HepG2 (cell line): Measurements from ENCODE around the gene APBB3. TPM values are rescaled to one million over a fixed set of nuclear protein-coding genes. Genes with fewer than 3 reads are reported as not detected.

Source experiments
- CCDC6 ChIP-seq: sonication (generic); formaldehyde crosslinking; IDR thresholded peaks from 2 replicates; pipeline ENCODE4 v1.8.1; 2022; ENCODE audit warnings: mild to moderate bottlenecking, missing genetic modification reagents, moderate library complexity
- CREM ChIP-seq, 2 experiments: sonication (generic) in 1 of 2; formaldehyde crosslinking in 1 of 2; IDR thresholded peaks; 2 replicates each; pipeline versions ENCODE4 v1.4.0 to v1.6.1; 2016 to 2020; ENCODE audit warnings: antibody characterized with exemption in 1 of 2, mild to moderate bottlenecking in 1 of 2, missing genetic modification reagents in 1 of 2
- HCFC1 ChIP-seq: fragments of 150-350 bp; IDR thresholded peaks from 2 replicates; pipeline ENCODE4 v1.6.1; 2014; ENCODE audit warnings: low read depth, low read length
- HMG20A ChIP-seq: IDR thresholded peaks from 2 replicates; pipeline ENCODE4 v1.6.1; 2016; ENCODE audit warnings: borderline replicate concordance
- HNF1A ChIP-seq, 2 experiments: sonication (generic) in 1 of 2; formaldehyde crosslinking in 1 of 2; IDR thresholded peaks; 2 replicates each; pipeline versions ENCODE4 v1.4.0 to v1.6.1; 2016 to 2020; ENCODE audit warnings: borderline replicate concordance in 1 of 2, low read depth in 1 of 2, mild to moderate bottlenecking in 1 of 2, missing genetic modification reagents in 1 of 2
- KLF16 ChIP-seq, 2 experiments: sonication (generic) in 1 of 2; formaldehyde crosslinking in 1 of 2; IDR thresholded peaks; 2 replicates each; pipeline versions ENCODE4 v1.6.1 to v1.8.0; 2016 to 2023; ENCODE audit warnings: missing genetic modification reagents in 2 of 2, missing compliant biosample characterization in 1 of 2
- NCOR1 ChIP-seq: fragments of 200-600 bp; sonication (generic); IDR thresholded peaks from 2 replicates; pipeline ENCODE4 v1.7.0; 2017; ENCODE audit warnings: antibody characterized with exemption, low read length, borderline replicate concordance
- NFE2L2 ChIP-seq: fragments of 150-350 bp; IDR thresholded peaks from 2 replicates; pipeline ENCODE4 v1.6.1; 2014; ENCODE audit warnings: low read length
- SMC3 ChIP-seq: IDR thresholded peaks from 2 replicates; pipeline ENCODE4 v1.6.1; 2011; ENCODE audit warnings: low read length, improper control_type of control experiment
- SOX5 ChIP-seq: IDR thresholded peaks from 2 replicates; pipeline ENCODE4 v1.6.1; 2016; ENCODE audit warnings: borderline replicate concordance
- TCF7 ChIP-seq: sonication (generic); IDR thresholded peaks from 2 replicates; pipeline ENCODE4 v1.6.1; 2016; ENCODE audit warnings: antibody characterized with exemption, low read depth
- TMF1 ChIP-seq: sonication (generic); formaldehyde crosslinking; IDR thresholded peaks from 2 replicates; pipeline ENCODE4 v1.8.1; 2022; ENCODE audit warnings: low read depth, missing genetic modification reagents
- ZBTB20 ChIP-seq: sonication (generic); formaldehyde crosslinking; IDR thresholded peaks from 2 replicates; pipeline ENCODE4 v1.8.1; 2023; ENCODE audit warnings: missing genetic modification reagents, low read depth, mild to moderate bottlenecking, borderline replicate concordance
- ZFP1 ChIP-seq: IDR thresholded peaks from 2 replicates; pipeline ENCODE4 v1.6.1; 2016
- ZNF12 ChIP-seq: sonication (generic); formaldehyde crosslinking; IDR thresholded peaks from 2 replicates; pipeline ENCODE4 v1.5.0; 2020; ENCODE audit warnings: missing genetic modification reagents
- ZNF652 ChIP-seq: IDR thresholded peaks from 2 replicates; pipeline ENCODE4 v1.6.1; 2016; ENCODE audit warnings: low read depth, borderline replicate concordance
- ZNF773 ChIP-seq: sonication (generic); formaldehyde crosslinking; IDR thresholded peaks from 2 replicates; pipeline ENCODE4 v1.4.0; 2020; ENCODE audit warnings: missing genetic modification reagents, borderline replicate concordance
- polyA plus RNA-seq, 8 experiments: library from polyadenylated mRNA; depleted of rRNA in 3 of 8; stranded (reverse) in 7 of 8; unstranded in 1 of 8; fragments of >200 nt; fragmentation: Illumina TruSeq in 4 of 8; extraction: Trizol in 4 of 8; gene quantifications; 2 replicates each; pipeline versions ENCODE4 v1.2.1 to v1.2.3, GENCODE V29; 2011 to 2016; ENCODE audit warnings: low read depth in 4 of 8, missing spikeins in 1 of 8, mixed read lengths in 1 of 8; ENCODE audit not compliant: insufficient read depth in 1 of 8
- total RNA-seq, 5 experiments: library from RNA; depleted of rRNA; stranded (reverse); fragments of >200 nt; fragmentation: Illumina TruSeq; extraction: Trizol; gene quantifications; 2 replicates each; pipeline ENCODE4 v1.2.3, GENCODE V29; 2016; ENCODE audit warnings: low read depth in 1 of 5
- TF ChIP-seq, protein P1 (sequence below): sonication (generic); formaldehyde crosslinking; IDR thresholded peaks from 2 replicates; pipeline ENCODE4 v1.5.1; 2020; ENCODE audit warnings: mild to moderate bottlenecking, missing genetic modification reagents, moderate library complexity
- TF ChIP-seq, protein P2 (sequence below): sonication (generic); formaldehyde crosslinking; IDR thresholded peaks from 2 replicates; pipeline ENCODE4 v1.4.0; 2020; ENCODE audit warnings: missing genetic modification reagents

APBB3 gene
- total and polyA plus RNA-seq, 2 of the 13 experiments (the other 11 are each of a cell fraction or from before 2014, with no cell fraction given), result 0.38 to 0.78 TPM

DNA sequence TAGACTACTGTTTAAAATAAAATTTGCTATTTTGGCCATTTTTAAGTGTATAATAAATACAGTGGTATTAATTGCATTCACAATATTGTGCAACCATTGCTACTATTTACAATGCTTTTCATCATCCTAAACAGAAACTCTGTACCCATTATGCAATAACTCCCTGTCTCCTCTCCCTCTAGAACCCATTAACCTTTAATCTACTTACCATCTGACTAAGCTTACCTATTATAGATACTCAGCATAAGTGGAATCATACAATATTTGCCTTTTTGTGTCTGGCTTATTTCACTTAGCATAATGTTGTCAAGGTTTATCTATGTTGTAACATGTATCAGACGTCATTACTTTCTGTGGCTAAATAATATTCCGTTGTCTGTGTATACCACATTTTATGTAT, 42.6 kb upstream of the APBB3 start (continued):
- TF ChIP-seq ZNF12 (CRISPR knock-in tag) (peak; percentile 64; the same call in 1 of the 2 replicates), SOX5 (CRISPR knock-in tag) (peak; percentile 83), NFE2L2 (no peak), NCOR1 (peak; percentile 89), SMC3 (peak; percentile 25; the same call in 1 of the 2 replicates), HCFC1 (no peak), ZFP1 (CRISPR knock-in tag) (0 out of 2 replicates have a peak, but pooled peaks have one; percentile 27), CREM (IDR thresholded peaks at IDR 0.05) (peak; percentile 71; the same call in 1 of the 2 replicates), CREM (CRISPR knock-in tag; IDR thresholded peaks at IDR 0.05) (no peak), CCDC6 (CRISPR knock-in tag) (peak; percentile 62; the same call in 1 of the 2 replicates), ZNF652 (peak; percentile 79), ZNF773 (CRISPR knock-in tag) (no peak), HMG20A (CRISPR knock-in tag) (peak; percentile 90), TMF1 (CRISPR knock-in tag) (no peak), TCF7 (no peak), HNF1A (IDR thresholded peaks at IDR 0.05; ENCODE audit: low read depth) (0 out of 2 replicates have a peak, but pooled peaks have one; percentile 50), HNF1A (CRISPR knock-in tag; IDR thresholded peaks at IDR 0.05; ENCODE audit: borderline replicate concordance) (no peak; the same call in 1 of the 2 replicates), ZBTB20 (CRISPR knock-in tag) (peak; percentile 38; the same call in 1 of the 2 replicates), KLF16 (CRISPR knock-in tag; IDR thresholded peaks at IDR 0.05) (0 out of 4 replicates have a peak, but pooled peaks of 1 of the 2 experiments have one; percentile 74)
- TF ChIP-seq, protein P1, sequence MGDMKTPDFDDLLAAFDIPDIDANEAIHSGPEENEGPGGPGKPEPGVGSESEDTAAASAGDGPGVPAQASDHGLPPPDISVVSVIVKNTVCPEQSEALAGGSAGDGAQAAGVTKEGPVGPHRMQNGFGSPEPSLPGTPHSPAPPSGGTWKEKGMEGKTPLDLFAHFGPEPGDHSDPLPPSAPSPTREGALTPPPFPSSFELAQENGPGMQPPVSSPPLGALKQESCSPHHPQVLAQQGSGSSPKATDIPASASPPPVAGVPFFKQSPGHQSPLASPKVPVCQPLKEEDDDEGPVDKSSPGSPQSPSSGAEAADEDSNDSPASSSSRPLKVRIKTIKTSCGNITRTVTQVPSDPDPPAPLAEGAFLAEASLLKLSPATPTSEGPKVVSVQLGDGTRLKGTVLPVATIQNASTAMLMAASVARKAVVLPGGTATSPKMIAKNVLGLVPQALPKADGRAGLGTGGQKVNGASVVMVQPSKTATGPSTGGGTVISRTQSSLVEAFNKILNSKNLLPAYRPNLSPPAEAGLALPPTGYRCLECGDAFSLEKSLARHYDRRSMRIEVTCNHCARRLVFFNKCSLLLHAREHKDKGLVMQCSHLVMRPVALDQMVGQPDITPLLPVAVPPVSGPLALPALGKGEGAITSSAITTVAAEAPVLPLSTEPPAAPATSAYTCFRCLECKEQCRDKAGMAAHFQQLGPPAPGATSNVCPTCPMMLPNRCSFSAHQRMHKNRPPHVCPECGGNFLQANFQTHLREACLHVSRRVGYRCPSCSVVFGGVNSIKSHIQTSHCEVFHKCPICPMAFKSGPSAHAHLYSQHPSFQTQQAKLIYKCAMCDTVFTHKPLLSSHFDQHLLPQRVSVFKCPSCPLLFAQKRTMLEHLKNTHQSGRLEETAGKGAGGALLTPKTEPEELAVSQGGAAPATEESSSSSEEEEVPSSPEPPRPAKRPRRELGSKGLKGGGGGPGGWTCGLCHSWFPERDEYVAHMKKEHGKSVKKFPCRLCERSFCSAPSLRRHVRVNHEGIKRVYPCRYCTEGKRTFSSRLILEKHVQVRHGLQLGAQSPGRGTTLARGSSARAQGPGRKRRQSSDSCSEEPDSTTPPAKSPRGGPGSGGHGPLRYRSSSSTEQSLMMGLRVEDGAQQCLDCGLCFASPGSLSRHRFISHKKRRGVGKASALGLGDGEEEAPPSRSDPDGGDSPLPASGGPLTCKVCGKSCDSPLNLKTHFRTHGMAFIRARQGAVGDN (CRISPR knock-in tag), result no peak
- TF ChIP-seq, protein P2, sequence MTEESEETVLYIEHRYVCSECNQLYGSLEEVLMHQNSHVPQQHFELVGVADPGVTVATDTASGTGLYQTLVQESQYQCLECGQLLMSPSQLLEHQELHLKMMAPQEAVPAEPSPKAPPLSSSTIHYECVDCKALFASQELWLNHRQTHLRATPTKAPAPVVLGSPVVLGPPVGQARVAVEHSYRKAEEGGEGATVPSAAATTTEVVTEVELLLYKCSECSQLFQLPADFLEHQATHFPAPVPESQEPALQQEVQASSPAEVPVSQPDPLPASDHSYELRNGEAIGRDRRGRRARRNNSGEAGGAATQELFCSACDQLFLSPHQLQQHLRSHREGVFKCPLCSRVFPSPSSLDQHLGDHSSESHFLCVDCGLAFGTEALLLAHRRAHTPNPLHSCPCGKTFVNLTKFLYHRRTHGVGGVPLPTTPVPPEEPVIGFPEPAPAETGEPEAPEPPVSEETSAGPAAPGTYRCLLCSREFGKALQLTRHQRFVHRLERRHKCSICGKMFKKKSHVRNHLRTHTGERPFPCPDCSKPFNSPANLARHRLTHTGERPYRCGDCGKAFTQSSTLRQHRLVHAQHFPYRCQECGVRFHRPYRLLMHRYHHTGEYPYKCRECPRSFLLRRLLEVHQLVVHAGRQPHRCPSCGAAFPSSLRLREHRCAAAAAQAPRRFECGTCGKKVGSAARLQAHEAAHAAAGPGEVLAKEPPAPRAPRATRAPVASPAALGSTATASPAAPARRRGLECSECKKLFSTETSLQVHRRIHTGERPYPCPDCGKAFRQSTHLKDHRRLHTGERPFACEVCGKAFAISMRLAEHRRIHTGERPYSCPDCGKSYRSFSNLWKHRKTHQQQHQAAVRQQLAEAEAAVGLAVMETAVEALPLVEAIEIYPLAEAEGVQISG (CRISPR knock-in tag), result no peak
